ENCODE results near the gene RARRES1.

Gene RARRES1

DNA sequence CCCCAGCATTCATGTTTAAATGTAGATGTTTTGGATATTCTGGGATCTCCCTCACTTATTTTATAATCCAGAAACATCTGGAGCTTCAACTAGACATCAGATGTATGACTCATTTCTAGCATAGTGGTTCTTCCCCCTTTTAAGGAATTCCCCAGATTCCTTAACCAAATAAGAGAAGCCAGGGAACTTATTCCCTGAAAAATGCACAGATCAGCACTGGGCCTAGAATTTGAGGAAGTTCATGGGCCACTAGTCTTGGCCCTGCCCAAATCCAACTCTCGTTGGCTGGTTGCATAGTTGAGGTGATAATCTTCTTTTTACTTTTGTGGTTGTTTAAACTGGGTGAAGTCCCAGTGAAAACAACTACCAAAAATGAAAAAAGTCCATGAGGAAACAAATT lies 20.4 kb downstream of the RARRES1 start:
- Histone ChIP-seq H2AFZ (ENCODE audit: insufficient read depth, low read length, poor library complexity) (no peak overlapping the region), H4K91ac (ENCODE audit: low read depth, low read length) (no peak overlapping the region), H3K9ac (ENCODE audit: low read length) (no peak overlapping the region), H2AK5ac (ENCODE audit: low read length) (no peak overlapping the region), H3K23ac (ENCODE audit: low read length) (no peak overlapping the region), H3K4me2 (ENCODE audit: low read length) (no peak overlapping the region), H3K14ac (ENCODE audit: low read length) (no peak overlapping the region), H4K8ac (ENCODE audit: low read depth, low read length) (no peak overlapping the region), H3K36me3 (ENCODE audit: control insufficient read depth in 1 of 2, insufficient read depth in 2 of 2, low read length in 2 of 2) (peaks cover 0 to 3% of the 10 kb centered on the region in 2 experiments), H3K27ac (ENCODE audit: low read depth, low read length) (no peak overlapping the region), H3K27me3 (ENCODE audit: insufficient read depth, low read length) (no peaks in the 10 kb centered on the region), H3K4me3 (ENCODE audit: low read depth, low read length) (no peak overlapping the region), H2BK12ac (ENCODE audit: low read length) (no peak overlapping the region), H3K9me3 (ENCODE audit: insufficient read depth, low read depth, low read length) (no peaks in the 10 kb centered on the region), H4K12ac (ENCODE audit: low read depth, low read length) (no peak overlapping the region), H2BK5ac (ENCODE audit: low read depth, low read length, poor library complexity) (no peak overlapping the region), H3K4me1 (ENCODE audit: control insufficient read depth in 1 of 2, insufficient read depth in 2 of 2, low read length in 2 of 2) (peaks cover 0 to 5% of the 10 kb centered on the region in 2 experiments), H3K79me1 (ENCODE audit: low read length) (no peaks in the 10 kb centered on the region), H3K4ac (ENCODE audit: low read depth, low read length) (no peak overlapping the region), H3K79me2 (ENCODE audit: control insufficient read depth, insufficient read depth, low read length, poor library complexity) (no peaks in the 10 kb centered on the region), H2BK120ac (ENCODE audit: insufficient read depth, low read length, poor library complexity) (no peak overlapping the region), H3K18ac (ENCODE audit: low read length) (no peak overlapping the region)
- peak in 1 of 2 donors; percentile 68 for DNase-seq
- WGBS (ENCODE audit: extremely low coverage, insufficient coverage, insufficient read length) = no CpG with 5 or more reads among the region's 1 CpG

DNA sequence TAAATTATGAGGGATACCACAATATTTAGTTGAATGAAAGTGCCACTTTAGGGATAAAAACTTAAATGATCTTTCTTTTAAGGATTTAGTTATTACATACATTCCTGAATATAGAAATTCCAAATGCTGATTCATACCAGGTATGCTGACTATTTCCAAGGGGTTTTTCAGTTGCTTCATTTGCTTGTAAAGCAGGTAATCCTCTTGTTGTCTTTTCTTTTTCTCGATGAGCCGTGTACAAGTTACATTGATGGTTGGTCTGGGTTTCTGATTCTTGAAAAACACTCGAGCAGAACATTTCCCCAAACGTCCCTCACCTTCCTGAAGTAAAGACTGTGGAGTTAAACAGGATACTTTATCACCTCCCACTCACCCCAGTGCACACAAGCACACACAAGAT lies 21.7 kb downstream of the RARRES1 start:
- Histone ChIP-seq H3K4me3 (ENCODE audit: low read depth, low read length) (no peak overlapping the region), H2BK120ac (ENCODE audit: insufficient read depth, low read length, poor library complexity) (no peak overlapping the region), H3K4me1 (ENCODE audit: control insufficient read depth in 1 of 2, insufficient read depth in 2 of 2, low read length in 2 of 2) (peaks cover 0 to 5% of the 10 kb centered on the region in 2 experiments), H2AFZ (ENCODE audit: insufficient read depth, low read length, poor library complexity) (no peak overlapping the region), H2BK5ac (ENCODE audit: low read depth, low read length, poor library complexity) (no peak overlapping the region), H4K12ac (ENCODE audit: low read depth, low read length) (no peak overlapping the region), H2AK5ac (ENCODE audit: low read length) (no peak overlapping the region), H3K36me3 (ENCODE audit: control insufficient read depth in 1 of 2, insufficient read depth in 2 of 2, low read length in 2 of 2) (peaks cover 0 to 3% of the 10 kb centered on the region in 2 experiments), H3K23ac (ENCODE audit: low read length) (no peak overlapping the region), H3K9me3 (ENCODE audit: insufficient read depth, low read depth, low read length) (no peaks in the 10 kb centered on the region), H3K14ac (ENCODE audit: low read length) (no peak overlapping the region), H4K8ac (ENCODE audit: low read depth, low read length) (no peak overlapping the region), H3K27me3 (ENCODE audit: insufficient read depth, low read length) (no peaks in the 10 kb centered on the region), H3K4me2 (ENCODE audit: low read length) (no peak overlapping the region), H2BK12ac (ENCODE audit: low read length) (no peak overlapping the region), H3K9ac (ENCODE audit: low read length) (no peak overlapping the region), H3K4ac (ENCODE audit: low read depth, low read length) (no peak overlapping the region), H3K27ac (ENCODE audit: low read depth, low read length) (no peak overlapping the region), H3K18ac (ENCODE audit: low read length) (no peak overlapping the region), H3K79me2 (ENCODE audit: control insufficient read depth, insufficient read depth, low read length, poor library complexity) (no peaks in the 10 kb centered on the region), H3K79me1 (ENCODE audit: low read length) (no peaks in the 10 kb centered on the region), H4K91ac (ENCODE audit: low read depth, low read length) (no peak overlapping the region)
- peak in 1 of 2 donors; percentile 67 for DNase-seq
- WGBS (ENCODE audit: extremely low coverage, insufficient coverage, insufficient read length) = no CpG with 5 or more reads among the region's 4 CpGs

DNA sequence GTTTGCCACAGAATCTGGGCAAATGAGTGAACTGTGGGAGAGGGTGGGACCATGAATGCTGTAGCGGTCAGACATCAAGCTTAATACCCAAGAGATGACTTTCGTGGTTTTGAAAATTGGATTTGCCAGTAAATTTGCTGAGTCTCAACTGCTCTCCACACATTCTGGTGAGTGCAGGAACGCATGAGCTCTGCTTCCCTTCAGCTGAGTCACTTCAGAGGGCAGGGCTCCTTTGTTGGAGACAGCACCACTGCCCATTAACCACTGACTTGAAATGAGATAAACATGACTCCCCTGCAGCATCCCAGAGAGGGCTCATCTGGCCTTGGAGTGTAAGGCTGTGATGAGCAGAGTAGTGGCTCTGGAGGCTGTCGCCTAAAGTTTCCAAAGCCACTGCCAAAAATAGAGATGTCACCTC lies 22.6 kb downstream of the RARRES1 start:
- Histone ChIP-seq H3K9me3 (ENCODE audit: insufficient read depth, low read depth, low read length) (no peaks in the 10 kb centered on the region), H3K4me1 (ENCODE audit: control insufficient read depth in 1 of 2, insufficient read depth in 2 of 2, low read length in 2 of 2) (peaks cover 0 to 5% of the 10 kb centered on the region in 2 experiments), H2AK5ac (ENCODE audit: low read length) (no peak overlapping the region), H3K27me3 (ENCODE audit: insufficient read depth, low read length) (no peaks in the 10 kb centered on the region), H2BK5ac (ENCODE audit: low read depth, low read length, poor library complexity) (no peak overlapping the region), H3K4me2 (ENCODE audit: low read length) (no peak overlapping the region), H2AFZ (ENCODE audit: insufficient read depth, low read length, poor library complexity) (no peak overlapping the region), H3K79me1 (ENCODE audit: low read length) (no peaks in the 10 kb centered on the region), H3K36me3 (ENCODE audit: control insufficient read depth in 1 of 2, insufficient read depth in 2 of 2, low read length in 2 of 2) (peaks cover 0 to 3% of the 10 kb centered on the region in 2 experiments), H3K18ac (ENCODE audit: low read length) (no peak overlapping the region), H3K9ac (ENCODE audit: low read length) (no peak overlapping the region), H3K4ac (ENCODE audit: low read depth, low read length) (no peak overlapping the region), H3K4me3 (ENCODE audit: low read depth, low read length) (no peak overlapping the region), H4K91ac (ENCODE audit: low read depth, low read length) (no peak overlapping the region), H4K12ac (ENCODE audit: low read depth, low read length) (no peak overlapping the region), H3K27ac (ENCODE audit: low read depth, low read length) (no peak overlapping the region), H2BK12ac (ENCODE audit: low read length) (no peak overlapping the region), H3K79me2 (ENCODE audit: control insufficient read depth, insufficient read depth, low read length, poor library complexity) (no peaks in the 10 kb centered on the region), H3K14ac (ENCODE audit: low read length) (no peak overlapping the region), H3K23ac (ENCODE audit: low read length) (no peak overlapping the region), H4K8ac (ENCODE audit: low read depth, low read length) (no peak overlapping the region), H2BK120ac (ENCODE audit: insufficient read depth, low read length, poor library complexity) (no peak overlapping the region)
- peak; percentile 36 to 66 for DNase-seq
- WGBS (ENCODE audit: extremely low coverage, insufficient coverage, insufficient read length) = no CpG with 5 or more reads among the region's 4 CpGs

DNA sequence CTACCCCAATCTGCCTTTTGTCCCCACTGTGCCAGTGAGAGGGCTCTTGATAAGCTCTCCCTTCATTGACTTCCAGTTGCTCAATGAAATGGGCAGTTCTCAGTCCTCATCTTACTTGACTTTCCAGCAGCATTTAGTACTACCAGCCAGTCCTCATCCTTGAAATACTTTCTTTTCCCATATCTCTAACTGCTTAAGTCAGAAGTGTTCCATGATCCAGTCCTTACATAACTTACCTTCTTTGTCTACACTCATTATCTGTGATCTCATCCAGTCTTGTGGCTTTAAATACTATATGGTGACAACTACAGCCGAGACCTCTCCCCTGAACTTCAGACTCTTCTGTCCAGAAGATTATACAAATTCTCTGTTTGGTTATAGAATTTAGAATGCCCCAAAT lies 28.7 kb downstream of the RARRES1 start:
- Histone ChIP-seq H2AFZ (ENCODE audit: insufficient read depth, low read length, poor library complexity) (no peak overlapping the region), H3K14ac (ENCODE audit: low read length) (no peak overlapping the region), H3K4me3 (ENCODE audit: low read depth, low read length) (no peak overlapping the region), H2BK5ac (ENCODE audit: low read depth, low read length, poor library complexity) (no peak overlapping the region), H3K4ac (ENCODE audit: low read depth, low read length) (no peak overlapping the region), H3K27ac (ENCODE audit: low read depth, low read length) (no peak overlapping the region), H3K79me1 (ENCODE audit: low read length) (no peaks in the 10 kb centered on the region), H3K23ac (ENCODE audit: low read length) (no peak overlapping the region), H4K91ac (ENCODE audit: low read depth, low read length) (no peak overlapping the region), H3K9ac (ENCODE audit: low read length) (no peak overlapping the region), H3K79me2 (ENCODE audit: control insufficient read depth, insufficient read depth, low read length, poor library complexity) (no peaks in the 10 kb centered on the region), H2BK12ac (ENCODE audit: low read length) (no peak overlapping the region), H2BK120ac (ENCODE audit: insufficient read depth, low read length, poor library complexity) (no peak overlapping the region), H4K8ac (ENCODE audit: low read depth, low read length) (no peak overlapping the region), H3K18ac (ENCODE audit: low read length) (no peak overlapping the region), H4K12ac (ENCODE audit: low read depth, low read length) (no peak overlapping the region), H3K9me3 (ENCODE audit: insufficient read depth, low read depth, low read length) (no peaks in the 10 kb centered on the region), H3K27me3 (ENCODE audit: insufficient read depth, low read length) (no peaks in the 10 kb centered on the region), H3K4me2 (ENCODE audit: low read length) (no peak overlapping the region), H3K4me1 (ENCODE audit: control insufficient read depth in 1 of 2, insufficient read depth in 2 of 2, low read length in 2 of 2) (no peaks in the 10 kb centered on the region), H3K36me3 (ENCODE audit: control insufficient read depth in 1 of 2, insufficient read depth in 2 of 2, low read length in 2 of 2) (no peaks in the 10 kb centered on the region), H2AK5ac (ENCODE audit: low read length) (no peak overlapping the region)
- no CpG with 5 or more reads among the region's 1 CpG for WGBS (ENCODE audit: extremely low coverage, insufficient coverage, insufficient read length)
- DNase-seq = peak in 1 of 2 donors; percentile 72

All from trophoblast cell (in vitro differentiated cells and primary cell).